AG08395 (cell line): ENCODE measurements around the gene DCAF17.
"Not testable (repeated sequence)": the region's sequence is repeated elsewhere in the genome, so short reads cannot be mapped to it uniquely, and the experiment has no call there.

Experiments
- DNase-seq: peaks from one replicate; pipeline ENCODE4 v3.0.0; 2012; ENCODE audit warnings: mixed read lengths, low spot score

Gene DCAF17

DNA sequence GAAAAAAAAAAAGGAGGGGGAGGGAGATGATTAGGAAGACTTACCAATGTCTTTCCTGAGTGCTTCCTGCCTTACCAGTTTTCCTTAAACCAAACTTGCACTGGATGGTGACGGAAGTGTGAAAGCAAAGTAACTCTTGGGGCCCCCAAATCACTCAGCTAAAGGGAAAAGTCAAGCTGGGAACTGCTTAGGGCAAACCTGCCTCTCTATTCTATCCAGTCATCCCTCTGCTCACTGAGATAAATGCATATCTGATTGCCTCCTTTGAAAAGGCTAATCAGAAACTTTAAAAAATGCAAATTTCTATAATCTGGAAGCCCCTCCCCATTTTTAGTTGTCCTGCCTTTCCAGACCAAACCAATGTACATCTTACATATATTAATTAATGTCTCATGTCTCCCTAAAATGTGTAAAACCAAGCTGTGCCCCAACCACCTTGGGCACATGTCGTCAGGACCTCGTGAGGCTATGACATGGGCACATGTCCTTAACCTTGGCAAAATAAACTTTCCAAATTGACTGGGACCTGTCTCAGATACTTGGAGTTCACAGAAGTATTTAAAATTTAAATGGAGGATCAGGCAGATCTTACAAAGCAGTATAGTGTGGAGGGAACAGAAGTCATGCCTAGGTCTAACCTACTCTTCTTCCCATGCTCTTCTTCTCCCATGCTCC, 81.0 kb downstream of the DCAF17 start:
- DNase-seq = no peak

- peak; percentile 72 for DNase-seq
Observed at GRCh38 chr2:171515672-171516298, 81.8 kb downstream of the DCAF17 start.

DNA sequence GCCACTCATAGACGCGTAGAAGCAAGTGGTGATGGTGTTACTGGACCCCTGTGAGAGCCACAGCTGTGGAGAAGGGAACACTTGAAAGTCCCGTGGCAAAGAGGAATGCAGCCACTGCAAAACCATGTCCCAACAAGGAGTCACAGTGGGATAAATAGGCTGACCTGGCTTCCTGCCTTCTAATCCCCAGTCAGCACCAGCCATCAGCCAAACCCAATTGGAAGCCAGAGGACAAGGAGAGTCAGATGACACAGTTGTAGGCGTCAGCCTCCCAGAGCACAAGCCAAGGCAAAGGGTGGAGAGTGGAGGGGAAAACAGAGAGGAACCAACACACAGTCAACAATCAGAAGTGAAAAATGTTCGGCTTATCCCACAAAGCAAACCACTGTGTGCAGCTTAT, 82.8 kb downstream of the DCAF17 start:
- DNase-seq = no peak

DNA sequence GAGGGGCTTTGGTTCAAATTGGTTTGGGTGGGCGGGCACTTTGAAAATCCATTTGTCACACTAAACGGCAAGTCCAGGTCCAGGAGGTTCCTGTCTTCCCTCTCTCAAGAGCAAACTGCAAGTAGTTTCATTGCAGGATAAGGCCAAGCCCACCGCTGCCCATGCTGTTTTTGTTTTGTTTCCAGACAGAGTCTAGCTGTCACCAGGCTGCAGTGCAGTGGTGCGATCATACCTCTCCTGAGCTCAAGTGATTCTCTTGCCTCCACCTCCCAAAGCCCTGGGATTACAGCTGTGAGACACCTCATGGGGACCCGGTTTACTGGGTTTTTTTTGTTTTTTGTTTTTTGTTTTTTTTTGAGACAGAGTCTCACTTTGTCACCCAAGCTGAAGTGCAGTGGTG, 86.4 kb downstream of the DCAF17 start:
- no peak for DNase-seq

DNA sequence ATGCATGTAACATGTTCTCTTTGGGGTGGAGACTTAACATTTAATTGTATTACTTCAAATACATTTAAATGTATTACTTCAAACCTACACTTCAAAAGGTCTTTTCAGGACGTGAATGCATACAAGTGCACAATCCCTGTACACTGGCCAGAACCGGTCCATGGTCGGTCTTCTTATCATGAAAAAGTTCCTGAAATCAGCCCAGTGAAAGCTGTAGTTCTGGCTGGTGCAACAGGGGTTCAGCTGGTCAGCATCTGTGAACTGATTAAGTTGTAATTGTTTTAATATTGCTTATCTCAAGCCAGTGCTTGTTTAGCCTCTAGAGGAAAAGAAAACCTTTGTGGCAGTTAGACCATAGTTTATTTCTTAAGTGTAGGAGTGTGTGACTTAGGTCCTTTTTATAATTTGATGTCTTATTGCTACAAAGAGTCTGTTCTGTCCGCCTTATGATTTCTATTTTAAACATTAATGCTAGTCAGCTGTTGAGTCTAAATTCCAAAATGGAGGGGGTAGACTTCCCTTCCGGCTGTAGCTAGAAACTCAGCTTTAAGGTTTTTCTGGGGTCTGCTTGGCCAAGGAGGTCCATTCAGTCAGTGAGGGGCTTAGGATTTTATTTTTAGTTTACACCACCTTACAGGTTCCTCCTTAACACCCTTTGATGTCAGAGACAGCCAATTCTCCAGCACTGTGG, 87.5 kb downstream of the DCAF17 start:
- DNase-seq = no peak

GRCh38 chr2:171522052-171522787, 88.2 kb downstream of the DCAF17 start, which contains the start of gene CYBRD1:
Gene CYBRD1 (plus strand): TSS chr2:171522474. CDS start chr2:171522546, 72 bp downstream.
- peak; percentile 94 for DNase-seq

DNA sequence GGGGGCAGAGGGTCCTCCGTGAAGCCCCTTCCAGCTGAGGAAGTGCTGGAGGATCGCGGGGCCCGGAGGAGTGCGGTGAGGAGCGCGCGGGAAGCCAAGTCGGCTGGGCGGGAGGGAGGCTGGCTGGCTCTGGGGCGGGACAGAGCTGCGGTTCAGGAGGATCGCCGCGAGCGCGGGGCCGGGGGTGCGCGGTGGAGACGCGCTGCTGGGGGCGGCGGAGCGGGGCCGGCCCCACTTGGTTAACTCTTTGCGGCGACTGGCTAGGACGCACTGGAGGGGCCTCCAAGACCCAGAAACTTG, 88.7 kb downstream of the DCAF17 start:
- DNase-seq = peak; percentile 31

- peak; percentile 60 for DNase-seq
Observed at GRCh38 chr2:171523088-171524017, 89.3 kb downstream of the DCAF17 start.

- DNase-seq = peak; percentile 46
Observed at GRCh38 chr2:171524018-171524401, 90.0 kb downstream of the DCAF17 start.

- DNase-seq = no peak
Observed at GRCh38 chr2:171529914-171530313, 95.9 kb downstream of the DCAF17 start.

- DNase-seq = no peak
Observed at GRCh38 chr2:171530378-171530777, 96.4 kb downstream of the DCAF17 start.

GRCh38 chr2:171530859-171531258, 96.8 kb downstream of the DCAF17 start:
- not testable (repeated sequence) for DNase-seq

- no peak for DNase-seq
Observed at GRCh38 chr2:171531291-171531690, 97.3 kb downstream of the DCAF17 start.

- DNase-seq = peak; percentile 43
Observed at GRCh38 chr2:171531836-171532450, 97.9 kb downstream of the DCAF17 start.

DNA sequence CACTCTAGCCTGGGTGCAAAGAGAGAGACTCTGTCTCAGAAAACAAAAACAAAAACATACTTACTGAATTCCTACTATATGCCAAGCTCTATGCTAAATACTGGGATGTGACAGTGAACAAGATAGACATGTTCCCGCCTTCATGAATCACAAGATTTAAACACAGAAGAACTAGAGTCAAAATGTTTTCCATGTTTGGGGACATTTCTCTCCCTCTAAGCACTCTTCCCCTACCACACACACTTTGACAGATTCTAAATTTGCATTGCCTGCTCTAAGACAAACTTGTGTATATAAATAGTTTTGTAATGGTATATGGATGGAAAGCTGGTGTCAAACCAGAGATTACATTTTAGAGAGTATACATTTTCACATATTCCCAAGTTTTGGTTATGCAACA, 99.3 kb downstream of the DCAF17 start:
- DNase-seq = no peak
